DOHH2 (cell line): Measurements from ENCODE around the gene DNAJA3.

ENCODE experiments used
- H3F3A ChIP-seq: fragments of 200-600 bp; sonication (generic), shearing (Covaris generic); 2 replicates; pipeline ENCODE4 v1.6.0; 2016; ENCODE audit warnings: antibody characterized with exemption, mild to moderate bottlenecking; ENCODE audit not compliant: control insufficient read depth, insufficient read depth
- H3K27ac ChIP-seq: fragments of 200-600 bp; sonication (generic); 2 replicates; pipeline ENCODE4 v1.5.1; 2014; ENCODE audit warnings: low read depth, mild to moderate bottlenecking, low read length, moderate library complexity
- H3K27me3 ChIP-seq: fragments of 200-600 bp; sonication (generic); 2 replicates; pipeline ENCODE4 v1.6.1; 2014; ENCODE audit warnings: mild to moderate bottlenecking, low read length, mixed read lengths; ENCODE audit not compliant: control insufficient read depth
- H3K36me3 ChIP-seq: fragments of 200-600 bp; sonication (generic); 2 replicates; pipeline ENCODE4 v1.6.1; 2014; ENCODE audit warnings: mild to moderate bottlenecking, low read length, moderate library complexity, mixed read lengths; ENCODE audit not compliant: control insufficient read depth
- H3K4me1 ChIP-seq: fragments of 200-600 bp; sonication (generic); 2 replicates; pipeline ENCODE4 v1.6.1; 2014; ENCODE audit warnings: mild to moderate bottlenecking, low read length, mixed read lengths; ENCODE audit not compliant: control insufficient read depth
- H3K4me2 ChIP-seq: fragments of 200-600 bp; sonication (generic); 2 replicates; pipeline ENCODE4 v1.6.0; 2014; ENCODE audit warnings: mild to moderate bottlenecking, low read length, moderate library complexity
- H3K4me3 ChIP-seq: fragments of 200-600 bp; sonication (generic); 2 replicates; pipeline ENCODE4 v1.5.1; 2014; ENCODE audit warnings: mild to moderate bottlenecking, low read length, mixed read lengths
- H3K79me2 ChIP-seq: fragments of 200-600 bp; sonication (generic); 2 replicates; pipeline ENCODE4 v1.6.1; 2014; ENCODE audit warnings: mild to moderate bottlenecking, low read length, mixed read lengths; ENCODE audit not compliant: control insufficient read depth
- H3K9me2 ChIP-seq: fragments of 200-600 bp; sonication (generic); replicated peaks from 2 replicates; pipeline ENCODE4 v1.6.1; 2014; ENCODE audit warnings: mild to moderate bottlenecking, low read length, mixed read lengths; ENCODE audit not compliant: control insufficient read depth
- H3K9me3 ChIP-seq: fragments of 200-600 bp; sonication (generic); 2 replicates; pipeline ENCODE4 v1.6.1; 2014; ENCODE audit warnings: antibody characterized with exemption, low read length, mixed read lengths; ENCODE audit not compliant: control insufficient read depth, insufficient read depth
- H4K20me1 ChIP-seq: fragments of 200-600 bp; sonication (generic); 2 replicates; pipeline ENCODE4 v1.6.0; 2014; ENCODE audit warnings: low read depth, mild to moderate bottlenecking, antibody characterized with exemption, low read length, moderate library complexity; ENCODE audit not compliant: control insufficient read depth, insufficient read depth
- EZH2phosphoT487 ChIP-seq: fragments of 200-600 bp; sonication (generic); IDR thresholded peaks from 2 replicates; pipeline ENCODE4 v1.6.1; 2017; ENCODE audit warnings: borderline replicate concordance, mild to moderate bottlenecking, antibody characterized with exemption, low read length, moderate library complexity, mixed read lengths
- TF ChIP-seq, protein P1 (sequence below): fragments of 200-600 bp; sonication (generic); IDR thresholded peaks from one replicate; pipeline ENCODE4 v1.5.1; 2014; ENCODE audit warnings: antibody characterized with exemption, mild to moderate bottlenecking, low read depth, low read length; ENCODE audit not compliant: poor library complexity, severe bottlenecking

Gene DNAJA3

GRCh38 chr16:4494746-4495490 lies 69.2 kb downstream of the DNAJA3 start:
- no peak overlapping the region for H3K27ac ChIP-seq

DNA sequence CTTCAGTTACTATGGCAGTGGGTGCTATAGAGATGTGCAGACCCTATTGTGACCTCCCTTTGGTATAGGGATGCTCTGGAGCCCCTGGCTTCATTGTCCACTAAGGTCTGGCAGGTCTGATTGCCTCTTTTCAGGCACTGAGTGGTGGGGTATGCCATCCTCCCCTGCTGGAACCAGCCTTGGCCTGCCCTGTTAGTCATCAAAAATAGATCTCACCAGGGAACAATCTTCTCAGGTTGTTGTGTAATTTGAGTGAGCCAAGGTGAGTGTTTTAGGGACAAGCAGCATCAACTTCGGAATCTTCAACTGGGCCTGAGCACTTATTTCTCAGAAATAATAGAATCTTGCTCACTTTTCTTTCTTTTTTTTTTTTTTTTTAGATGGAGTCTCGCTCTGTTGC lies 70.1 kb downstream of the DNAJA3 start:
- H3K27me3 ChIP-seq: no peaks in the 10 kb centered on the region
- no peak overlapping the region for H3K4me2 ChIP-seq
- no peaks in the 10 kb centered on the region for H3K9me3 ChIP-seq

More at GRCh38 chr16:4494746-4495490, 69.2 kb downstream of the DNAJA3 start:
- Histone ChIP-seq H3K36me3 (peaks cover 22% of the 10 kb centered on the region; the same call in 1 of the 2 replicates), H3K4me3 (no peak overlapping the region), H4K20me1 (peaks cover 8% of the 10 kb centered on the region; the same call in 1 of the 2 replicates), H3K27me3 (no peaks in the 10 kb centered on the region), H3K79me2 (peaks cover 83% of the 10 kb centered on the region), H3K4me1 (no peaks in the 10 kb centered on the region), H3K9me2 (no peaks in the 10 kb centered on the region), H3K9me3 (no peaks in the 10 kb centered on the region), H3K4me2 (no peak overlapping the region), H3F3A (no peaks in the 10 kb centered on the region)
- TF ChIP-seq, protein P1, sequence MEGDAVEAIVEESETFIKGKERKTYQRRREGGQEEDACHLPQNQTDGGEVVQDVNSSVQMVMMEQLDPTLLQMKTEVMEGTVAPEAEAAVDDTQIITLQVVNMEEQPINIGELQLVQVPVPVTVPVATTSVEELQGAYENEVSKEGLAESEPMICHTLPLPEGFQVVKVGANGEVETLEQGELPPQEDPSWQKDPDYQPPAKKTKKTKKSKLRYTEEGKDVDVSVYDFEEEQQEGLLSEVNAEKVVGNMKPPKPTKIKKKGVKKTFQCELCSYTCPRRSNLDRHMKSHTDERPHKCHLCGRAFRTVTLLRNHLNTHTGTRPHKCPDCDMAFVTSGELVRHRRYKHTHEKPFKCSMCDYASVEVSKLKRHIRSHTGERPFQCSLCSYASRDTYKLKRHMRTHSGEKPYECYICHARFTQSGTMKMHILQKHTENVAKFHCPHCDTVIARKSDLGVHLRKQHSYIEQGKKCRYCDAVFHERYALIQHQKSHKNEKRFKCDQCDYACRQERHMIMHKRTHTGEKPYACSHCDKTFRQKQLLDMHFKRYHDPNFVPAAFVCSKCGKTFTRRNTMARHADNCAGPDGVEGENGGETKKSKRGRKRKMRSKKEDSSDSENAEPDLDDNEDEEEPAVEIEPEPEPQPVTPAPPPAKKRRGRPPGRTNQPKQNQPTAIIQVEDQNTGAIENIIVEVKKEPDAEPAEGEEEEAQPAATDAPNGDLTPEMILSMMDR: no peak
- no peak for TF ChIP-seq EZH2phosphoT487

DNA sequence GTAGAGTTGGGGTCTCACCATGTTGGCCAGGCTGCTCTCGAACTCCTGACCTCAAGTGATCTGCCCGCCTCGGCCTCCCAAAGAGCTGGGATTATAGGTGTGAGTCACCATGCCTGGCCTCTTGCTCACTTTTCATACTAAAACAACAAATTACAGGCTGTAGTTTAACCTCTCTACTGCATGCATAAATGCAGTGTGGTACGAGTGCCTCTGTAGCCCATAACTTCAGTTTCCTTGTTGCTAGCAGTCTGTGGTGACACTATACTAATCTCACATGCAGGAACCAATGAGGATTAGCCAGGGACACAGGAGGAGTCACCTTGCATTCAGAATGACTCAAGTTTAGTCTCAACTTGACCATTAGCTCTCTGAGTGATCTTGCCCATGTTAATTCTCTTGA lies 70.6 kb downstream of the DNAJA3 start:
- Histone ChIP-seq H3K9me3 (no peaks in the 10 kb centered on the region), H3K9me2 (no peaks in the 10 kb centered on the region), H3F3A (no peaks in the 10 kb centered on the region), H3K4me1 (no peaks in the 10 kb centered on the region), H3K4me3 (no peak overlapping the region), H4K20me1 (peaks cover 8% of the 10 kb centered on the region; the same call in 1 of the 2 replicates), H3K27ac (no peak overlapping the region), H3K4me2 (no peak overlapping the region), H3K36me3 (peaks cover 18% of the 10 kb centered on the region; the same call in 1 of the 2 replicates), H3K27me3 (no peaks in the 10 kb centered on the region), H3K79me2 (peaks cover 83% of the 10 kb centered on the region)
- TF ChIP-seq, protein P1: no peak
- TF ChIP-seq EZH2phosphoT487: no peak

More for the DNA sequence above, 70.1 kb downstream of the DNAJA3 start:
- H3K4me1 ChIP-seq: no peaks in the 10 kb centered on the region
- H3K79me2 ChIP-seq: peaks cover 83% of the 10 kb centered on the region
- H3F3A ChIP-seq: no peaks in the 10 kb centered on the region
- H3K4me3 ChIP-seq: no peak overlapping the region
- TF ChIP-seq EZH2phosphoT487: no peak
- TF ChIP-seq, protein P1: no peak
- H4K20me1 ChIP-seq: peaks cover 8% of the 10 kb centered on the region; the same call in 1 of the 2 replicates
- H3K36me3 ChIP-seq: peaks cover 18% of the 10 kb centered on the region; the same call in 1 of the 2 replicates
- H3K9me2 ChIP-seq: no peaks in the 10 kb centered on the region
- no peak overlapping the region for H3K27ac ChIP-seq
